ENCODE results near the gene MYLK.
"Not testable (repeated sequence)": the region's sequence is repeated elsewhere in the genome, so short reads cannot be mapped to it uniquely, and the experiment has no call there.

MYLK gene

DNA sequence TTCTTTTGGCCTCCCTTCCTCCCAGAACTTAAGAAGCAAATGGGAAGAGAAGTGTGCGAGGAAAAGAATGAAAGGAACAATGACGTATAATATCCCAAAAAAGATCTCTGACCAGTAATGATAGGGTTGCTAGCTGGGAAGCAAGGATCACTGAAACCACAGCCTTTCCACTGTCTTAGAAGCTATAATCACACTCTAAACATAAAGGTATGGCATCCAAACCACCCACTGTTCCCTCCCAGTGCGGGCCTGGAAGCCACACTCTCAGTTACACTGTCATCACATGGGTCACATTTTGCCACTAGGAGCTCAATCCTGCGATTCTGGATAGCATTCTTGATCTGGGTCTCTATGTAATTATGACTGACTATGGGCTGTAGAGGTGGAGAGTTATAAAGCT, 167.7 kb downstream of the MYLK start:
- Mint-ChIP-seq H3K4me1 (peaks cover 7% of the 10 kb centered on the region), H3K36me3 (ENCODE audit: insufficient read depth) (no peaks in the 10 kb centered on the region)

DNA sequence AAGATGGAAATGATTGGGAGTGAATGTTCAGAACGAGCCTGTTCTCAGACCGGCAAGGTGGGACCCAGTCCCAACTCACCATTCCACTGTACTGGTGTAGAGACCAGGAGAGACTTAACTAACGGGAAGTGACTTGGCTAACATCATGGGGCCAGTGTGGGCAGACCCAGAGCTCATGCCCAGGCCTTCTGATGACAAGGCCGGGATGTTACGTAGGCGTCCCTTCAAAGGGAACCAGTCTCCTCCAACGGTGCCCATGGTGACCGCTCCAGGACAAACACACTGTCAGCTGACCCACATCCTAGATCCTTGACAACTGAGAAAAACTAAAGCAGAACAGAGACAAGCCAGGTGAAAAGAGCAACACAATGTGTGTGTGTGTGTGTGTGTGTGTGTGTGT, 170.9 kb downstream of the MYLK start:
- Mint-ChIP-seq H3K4me3 (no peak overlapping the region), H3K27ac (ENCODE audit: low read depth) (no peak overlapping the region), H3K27me3 (peaks cover 13% of the 10 kb centered on the region), H3K36me3 (ENCODE audit: insufficient read depth) (no peaks in the 10 kb centered on the region), H3K4me1 (no peaks in the 10 kb centered on the region), H3K9me3 (no peaks in the 10 kb centered on the region)
- ATAC-seq (replicated peaks; ENCODE audit: extremely low read depth, poor library complexity, severe bottlenecking) (no peak), DNase-seq (ENCODE audit: low spot score in 2 of 2) (no peak)

More for the DNA sequence above, 167.7 kb downstream of the MYLK start:
- DNase-seq (ENCODE audit: low spot score in 2 of 2) = no peak
- no peaks in the 10 kb centered on the region for H3K9me3 Mint-ChIP-seq
- no peak overlapping the region for H3K27ac Mint-ChIP-seq (ENCODE audit: low read depth)
- ATAC-seq (replicated peaks; ENCODE audit: extremely low read depth, poor library complexity, severe bottlenecking) = no peak
- peaks cover 22% of the 10 kb centered on the region for H3K27me3 Mint-ChIP-seq
- H3K4me3 Mint-ChIP-seq = no peak overlapping the region

DNA sequence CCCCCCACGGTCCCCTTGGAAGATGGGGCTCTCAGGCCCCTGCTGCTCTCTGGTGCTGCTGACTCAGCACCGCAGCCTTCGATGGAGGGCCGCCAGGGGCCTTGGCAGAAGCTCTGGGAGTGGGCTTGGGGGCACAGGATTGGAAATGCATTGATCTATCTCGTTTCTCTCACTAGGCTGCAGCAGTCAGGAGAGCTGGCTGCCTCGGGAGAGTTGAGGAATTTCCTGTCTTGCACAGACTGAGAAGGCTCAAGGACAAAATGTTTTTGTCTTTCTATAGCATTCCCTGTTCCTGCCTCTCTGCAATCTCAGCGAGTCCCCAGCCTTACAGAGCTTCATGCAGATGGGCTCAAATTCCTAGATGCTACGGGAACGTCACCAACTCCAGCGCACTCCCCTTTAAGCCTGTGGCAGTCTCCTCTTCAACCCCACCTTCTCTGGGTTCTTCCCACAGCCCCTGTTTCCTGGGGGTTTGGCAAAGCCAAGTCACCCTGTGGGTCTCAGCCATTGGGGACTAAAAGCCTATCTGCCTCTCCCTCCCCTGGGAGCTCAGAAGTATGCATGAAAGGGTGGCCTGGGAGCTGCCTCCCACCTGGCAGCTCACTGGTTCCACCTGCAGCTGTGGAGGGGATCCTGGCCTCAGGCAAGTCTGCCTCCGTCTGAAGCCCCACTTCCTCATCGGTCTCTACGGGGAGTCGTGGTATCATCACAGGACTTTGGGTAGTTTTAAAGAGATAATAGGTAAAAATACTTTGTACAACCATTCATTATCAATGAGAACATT, 171.9 kb downstream of the MYLK start:
- no peak overlapping the region for H3K4me3 Mint-ChIP-seq
- ATAC-seq (replicated peaks; ENCODE audit: extremely low read depth, poor library complexity, severe bottlenecking) (no peak), DNase-seq (ENCODE audit: low spot score in 2 of 2) (no peak)
- H3K4me1 Mint-ChIP-seq = no peaks in the 10 kb centered on the region
- peaks cover 13% of the 10 kb centered on the region for H3K27me3 Mint-ChIP-seq
- H3K27ac Mint-ChIP-seq (ENCODE audit: low read depth) = no peak overlapping the region
- H3K9me3 Mint-ChIP-seq = no peaks in the 10 kb centered on the region
- no peaks in the 10 kb centered on the region for H3K36me3 Mint-ChIP-seq (ENCODE audit: insufficient read depth)

DNA sequence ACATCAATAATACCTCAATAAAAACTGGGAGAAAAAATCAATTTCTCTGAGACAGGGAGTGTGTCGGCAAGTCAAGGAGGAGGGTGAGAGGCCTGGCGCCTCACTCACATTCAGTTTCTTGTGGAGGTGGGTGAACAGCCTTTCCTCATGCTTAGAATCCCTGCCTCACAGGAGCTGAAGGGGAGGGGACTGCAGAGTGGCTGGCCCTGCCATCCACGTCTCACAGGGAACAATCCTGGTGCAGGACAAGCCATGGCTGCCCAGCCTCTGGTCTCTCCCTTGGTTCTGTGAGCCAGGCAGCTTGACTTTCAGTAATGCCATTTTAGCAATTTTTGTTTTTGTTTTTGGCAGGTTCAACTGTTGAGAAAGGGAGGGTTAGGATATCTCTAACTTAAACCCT, 172.8 kb downstream of the MYLK start:
- no peaks in the 10 kb centered on the region for H3K36me3 Mint-ChIP-seq (ENCODE audit: insufficient read depth)
- H3K27me3 Mint-ChIP-seq = peaks cover 13% of the 10 kb centered on the region
- DNase-seq (ENCODE audit: low spot score in 2 of 2) = no peak
- H3K4me1 Mint-ChIP-seq = no peaks in the 10 kb centered on the region
- H3K27ac Mint-ChIP-seq (ENCODE audit: low read depth) = no peak overlapping the region
- no peaks in the 10 kb centered on the region for H3K9me3 Mint-ChIP-seq
- H3K4me3 Mint-ChIP-seq = no peak overlapping the region
- ATAC-seq (replicated peaks; ENCODE audit: extremely low read depth, poor library complexity, severe bottlenecking) = no peak

DNA sequence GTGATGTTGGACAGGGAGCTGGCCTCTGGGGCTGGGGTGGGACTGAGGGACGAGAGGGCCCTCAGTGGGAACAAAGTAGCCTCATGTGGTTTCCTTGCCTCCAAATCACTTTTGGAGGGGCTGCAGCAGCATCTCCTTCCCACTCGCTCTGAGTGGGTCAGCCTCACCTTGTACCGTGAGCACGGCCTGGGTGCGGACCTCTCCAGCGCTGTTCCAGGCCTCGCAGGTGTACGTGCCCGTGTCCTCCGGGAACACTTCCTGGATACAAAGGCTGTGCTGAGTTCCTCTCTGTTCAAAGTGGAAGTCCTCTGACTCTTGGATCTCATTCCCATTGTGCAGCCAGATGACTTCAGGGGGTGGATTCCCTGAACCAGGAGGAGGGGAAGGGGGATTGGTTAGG, 175.6 kb downstream of the MYLK start:
- no peak overlapping the region for H3K27ac Mint-ChIP-seq (ENCODE audit: low read depth)
- H3K4me1 Mint-ChIP-seq = no peaks in the 10 kb centered on the region
- H3K9me3 Mint-ChIP-seq = no peaks in the 10 kb centered on the region
- peaks cover 13% of the 10 kb centered on the region for H3K27me3 Mint-ChIP-seq
- no peak for DNase-seq (ENCODE audit: low spot score in 2 of 2)
- H3K4me3 Mint-ChIP-seq = no peak overlapping the region
- H3K36me3 Mint-ChIP-seq (ENCODE audit: insufficient read depth) = no peaks in the 10 kb centered on the region
- no peak for ATAC-seq (replicated peaks; ENCODE audit: extremely low read depth, poor library complexity, severe bottlenecking)

DNA sequence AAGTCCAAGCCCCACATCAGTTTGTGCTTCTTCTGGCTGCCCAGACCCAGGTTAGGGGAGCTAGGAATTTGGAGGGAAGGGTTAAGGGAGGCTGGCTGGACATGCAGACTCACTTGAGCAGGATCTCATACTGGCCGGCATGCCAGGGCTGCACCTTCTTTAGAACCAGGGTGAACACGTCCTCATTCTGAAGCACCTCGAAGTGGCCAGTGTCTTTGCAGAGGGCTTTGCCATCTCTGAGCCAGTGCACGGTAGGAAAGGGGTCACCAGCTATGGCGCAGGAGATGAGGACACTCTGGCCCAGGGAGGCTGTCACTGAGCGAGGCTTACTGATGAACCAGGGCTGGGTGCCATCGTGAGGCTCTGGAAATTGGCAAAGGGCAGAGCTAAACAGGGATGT, 176.5 kb downstream of the MYLK start:
- H3K36me3 Mint-ChIP-seq (ENCODE audit: insufficient read depth); DNase-seq (ENCODE audit: low spot score in 2 of 2); H3K4me3 Mint-ChIP-seq; H3K27me3 Mint-ChIP-seq; H3K27ac Mint-ChIP-seq (ENCODE audit: low read depth); H3K9me3 Mint-ChIP-seq; H3K4me1 Mint-ChIP-seq; ATAC-seq (replicated peaks; ENCODE audit: extremely low read depth, poor library complexity, severe bottlenecking): not testable (repeated sequence)

DNA sequence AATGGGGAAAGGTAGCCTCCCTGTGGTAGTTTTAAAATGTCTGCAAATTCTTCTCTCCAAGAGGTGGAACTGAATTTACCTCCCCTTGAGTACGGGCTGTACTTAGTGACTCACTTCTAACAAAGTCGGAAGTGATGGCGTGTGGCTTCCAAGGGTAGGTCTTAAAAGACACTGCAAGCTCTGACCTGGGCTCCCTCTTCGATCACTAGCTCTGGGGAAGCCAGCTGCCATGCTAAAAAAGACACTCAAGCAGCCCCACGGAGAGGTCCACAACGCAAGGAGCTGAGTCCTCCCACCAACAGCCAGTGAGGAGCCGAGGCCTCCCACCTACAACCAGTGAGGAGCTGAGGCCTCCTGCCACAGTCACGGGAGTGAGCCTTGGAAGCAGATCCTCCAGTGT, 177.3 kb downstream of the MYLK start:
- Mint-ChIP-seq H3K4me3 (no peak overlapping the region), H3K4me1 (no peaks in the 10 kb centered on the region), H3K36me3 (ENCODE audit: insufficient read depth) (no peaks in the 10 kb centered on the region), H3K27me3 (no peaks in the 10 kb centered on the region), H3K27ac (ENCODE audit: low read depth) (no peak overlapping the region), H3K9me3 (no peaks in the 10 kb centered on the region)
- DNase-seq (ENCODE audit: low spot score in 2 of 2) = no peak
- no peak for ATAC-seq (replicated peaks; ENCODE audit: extremely low read depth, poor library complexity, severe bottlenecking)

DNA sequence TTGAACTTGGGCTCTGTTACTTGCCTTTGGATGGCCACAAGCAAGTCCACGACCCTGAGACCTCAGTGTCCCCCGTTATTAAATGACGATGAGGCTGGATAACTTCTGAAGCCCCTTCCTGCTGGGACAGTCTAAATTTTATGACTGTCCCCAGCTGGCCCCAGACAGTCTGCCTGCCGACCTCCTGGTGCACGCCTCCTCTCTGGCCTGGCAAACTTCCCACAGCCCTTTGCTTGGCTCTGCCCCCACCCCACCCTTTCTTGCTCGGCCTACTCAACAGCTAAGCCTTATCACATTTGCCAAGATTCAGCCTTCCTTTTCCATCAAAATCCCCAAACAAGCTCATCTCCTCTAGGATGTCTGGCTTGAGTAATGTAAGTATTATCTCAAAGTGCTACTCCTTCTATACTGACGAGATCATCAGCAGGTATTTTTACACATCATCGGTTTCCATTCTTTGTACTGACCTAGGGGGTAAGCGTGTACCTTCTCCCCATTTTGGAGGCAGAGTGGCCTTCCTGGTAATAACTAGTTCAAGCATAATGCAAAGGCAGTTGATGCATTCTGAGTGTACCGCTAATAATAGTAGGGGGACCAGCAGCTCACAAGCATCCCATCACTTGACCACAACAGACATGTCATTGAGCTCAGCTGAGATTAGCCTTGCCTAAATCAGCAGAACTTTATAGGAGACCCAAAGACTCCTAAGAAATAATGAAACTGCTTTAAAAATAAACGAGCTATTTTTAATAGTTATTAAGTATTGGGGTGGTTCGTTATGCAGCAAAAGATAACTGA, 178.4 kb downstream of the MYLK start:
- DNase-seq (ENCODE audit: low spot score in 2 of 2) (no peak), ATAC-seq (replicated peaks; ENCODE audit: extremely low read depth, poor library complexity, severe bottlenecking) (no peak)
- H3K36me3 Mint-ChIP-seq (ENCODE audit: insufficient read depth) = no peaks in the 10 kb centered on the region
- no peaks in the 10 kb centered on the region for H3K9me3 Mint-ChIP-seq
- H3K4me1 Mint-ChIP-seq = no peaks in the 10 kb centered on the region
- H3K27ac Mint-ChIP-seq (ENCODE audit: low read depth) = no peak overlapping the region
- peaks cover 3% of the 10 kb centered on the region for H3K27me3 Mint-ChIP-seq
- H3K4me3 Mint-ChIP-seq = no peak overlapping the region

DNA sequence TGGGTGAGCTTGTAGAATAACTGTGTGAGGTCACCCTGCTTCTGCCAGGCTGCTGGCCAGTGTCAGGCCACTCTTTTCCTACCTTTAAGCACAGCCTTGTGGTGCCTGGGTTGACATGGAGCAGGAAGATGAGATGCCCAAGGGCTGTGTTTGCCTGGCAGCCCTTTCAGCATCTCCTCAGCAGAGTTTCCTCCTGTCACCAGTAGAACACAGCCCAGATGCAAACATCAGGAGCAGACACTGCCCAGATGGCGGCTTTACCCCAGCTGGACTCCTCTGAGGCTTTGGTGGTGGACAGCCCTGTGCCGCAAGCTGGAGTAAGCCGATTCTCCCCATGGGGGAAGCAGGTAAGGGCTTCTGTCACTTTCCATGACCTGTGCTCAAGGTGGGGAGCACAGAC, 180.5 kb downstream of the MYLK start:
- not testable (repeated sequence) for H3K9me3 Mint-ChIP-seq; ATAC-seq (replicated peaks; ENCODE audit: extremely low read depth, poor library complexity, severe bottlenecking); DNase-seq (ENCODE audit: low spot score in 2 of 2); H3K36me3 Mint-ChIP-seq (ENCODE audit: insufficient read depth); H3K4me1 Mint-ChIP-seq; H3K4me3 Mint-ChIP-seq; H3K27ac Mint-ChIP-seq (ENCODE audit: low read depth)
- peaks cover 22% of the 10 kb centered on the region for H3K27me3 Mint-ChIP-seq

DNA sequence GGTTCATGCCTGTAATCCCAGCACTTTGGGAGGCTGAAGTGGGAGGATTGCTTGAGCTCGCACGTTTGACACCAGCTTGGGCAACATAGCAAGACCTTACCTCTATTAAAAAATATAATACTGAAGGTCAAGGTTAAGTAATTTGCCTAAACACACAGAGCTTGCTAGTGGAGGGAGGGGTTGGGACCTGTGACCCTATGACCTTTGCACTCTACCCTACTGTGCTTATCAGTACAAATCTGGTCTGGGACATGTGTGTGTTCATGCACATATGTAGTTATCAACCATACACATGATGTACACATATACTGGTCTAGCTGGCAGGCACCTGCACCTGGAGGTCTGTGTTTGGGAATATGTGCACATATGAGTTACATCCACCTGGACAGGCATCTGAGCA, 181.4 kb downstream of the MYLK start:
- ATAC-seq (replicated peaks; ENCODE audit: extremely low read depth, poor library complexity, severe bottlenecking) (no peak), DNase-seq (ENCODE audit: low spot score in 2 of 2) (no peak)
- Mint-ChIP-seq H3K4me3 (no peak overlapping the region), H3K4me1 (no peaks in the 10 kb centered on the region), H3K27ac (ENCODE audit: low read depth) (no peak overlapping the region), H3K27me3 (peaks cover 22% of the 10 kb centered on the region), H3K9me3 (no peaks in the 10 kb centered on the region), H3K36me3 (ENCODE audit: insufficient read depth) (no peaks in the 10 kb centered on the region)

DNA sequence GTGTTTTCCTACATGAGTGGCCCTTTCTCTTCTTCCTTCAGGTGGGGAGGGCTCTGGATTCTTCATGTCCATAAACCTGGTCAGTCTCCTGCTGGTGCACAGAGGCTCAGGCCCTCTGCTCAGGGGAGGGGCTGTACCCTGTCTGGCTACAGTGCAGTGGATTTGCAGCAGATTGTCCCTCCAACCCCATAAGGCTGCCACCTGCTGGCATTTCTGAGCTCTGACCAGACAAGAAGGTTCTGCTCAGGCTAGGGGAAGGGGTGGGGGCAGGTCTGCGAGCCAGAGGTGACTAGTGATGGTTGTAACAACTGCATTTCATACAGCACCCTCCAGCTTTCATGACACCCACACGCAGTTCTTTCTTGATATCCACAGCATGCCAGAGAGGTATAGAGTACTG, 182.1 kb downstream of the MYLK start:
- not testable (repeated sequence) for ATAC-seq (replicated peaks; ENCODE audit: extremely low read depth, poor library complexity, severe bottlenecking); H3K4me3 Mint-ChIP-seq; H3K27ac Mint-ChIP-seq (ENCODE audit: low read depth); H3K9me3 Mint-ChIP-seq; H3K36me3 Mint-ChIP-seq (ENCODE audit: insufficient read depth); H3K4me1 Mint-ChIP-seq; DNase-seq (ENCODE audit: low spot score in 2 of 2)
- peaks cover 22% of the 10 kb centered on the region for H3K27me3 Mint-ChIP-seq

DNA sequence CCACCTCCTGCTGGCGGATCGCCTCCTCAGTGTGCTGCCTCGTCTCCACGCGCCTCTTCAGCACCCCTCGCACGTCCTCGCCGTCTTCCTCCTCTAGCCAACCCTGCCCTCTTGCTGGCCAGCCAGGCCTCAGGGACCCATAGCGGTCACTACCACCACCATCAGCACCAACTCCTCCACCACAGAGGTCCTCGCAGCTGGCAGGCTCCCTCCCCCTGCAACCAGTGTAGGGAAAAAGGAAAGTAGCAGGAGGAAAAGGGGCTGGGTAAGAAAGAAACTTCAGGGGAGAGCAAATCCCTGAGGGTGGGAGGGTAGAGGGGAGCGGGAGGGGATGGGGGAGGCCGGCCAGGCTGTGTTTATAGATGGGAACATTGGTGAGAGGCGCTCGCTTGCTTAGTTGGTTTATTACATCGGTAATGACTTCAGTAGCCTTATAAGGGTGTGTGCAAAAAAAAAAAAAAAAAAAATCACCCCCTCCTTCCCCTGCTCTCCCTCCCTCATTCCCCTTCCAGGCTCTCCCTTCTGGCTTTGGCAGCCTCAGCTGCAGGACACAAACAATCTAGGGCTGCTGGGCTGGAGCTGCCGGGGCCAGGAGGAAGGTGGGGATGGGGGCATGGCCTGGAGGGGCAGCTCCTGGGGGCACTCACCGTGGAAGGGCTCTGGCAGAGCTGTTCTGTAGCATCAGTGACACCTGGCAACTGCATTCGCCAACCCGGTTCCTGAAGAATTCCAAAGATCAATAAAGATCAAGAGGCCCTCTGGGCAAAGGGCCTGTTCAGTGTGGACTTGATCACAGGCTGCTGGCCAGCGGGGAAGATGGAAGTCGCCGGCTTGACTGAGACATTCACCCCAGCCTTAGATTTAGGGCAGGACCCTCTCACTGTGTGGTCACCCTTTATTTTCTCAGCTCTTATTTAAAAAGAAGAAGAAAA, 183.1 kb downstream of the MYLK start:
- H3K27me3 Mint-ChIP-seq = peaks cover 22% of the 10 kb centered on the region
- H3K27ac Mint-ChIP-seq (ENCODE audit: low read depth) = no peak overlapping the region
- DNase-seq (ENCODE audit: low spot score in 2 of 2) = no peak
- no peaks in the 10 kb centered on the region for H3K4me1 Mint-ChIP-seq
- H3K4me3 Mint-ChIP-seq = no peak overlapping the region
- H3K9me3 Mint-ChIP-seq = no peaks in the 10 kb centered on the region
- H3K36me3 Mint-ChIP-seq (ENCODE audit: insufficient read depth) = no peaks in the 10 kb centered on the region
- ATAC-seq (replicated peaks; ENCODE audit: extremely low read depth, poor library complexity, severe bottlenecking) = no peak

All from central memory CD8-positive, alpha-beta T cell (primary cell).